Muscle of arm (tissue), 12 donors: Measurements from ENCODE around the gene OXLD1. TPM values are rescaled to one million over a fixed set of nuclear protein-coding genes. Genes with fewer than 3 reads are reported as not detected.

Source experiments
- DNase-seq: peaks from one replicate; pipeline ENCODE4 v3.0.0-alpha.2; 2013
- polyA plus RNA-seq, 12 donors: library from polyadenylated mRNA; unstranded; fragments of 120-200 nt; gene quantifications; one replicate each; pipeline ENCODE4 v1.2.1, GENCODE V29; 2013; ENCODE audit not compliant: insufficient read length in 12 of 12

The OXLD1 gene
- polyA plus RNA-seq, 12 donors: 7.0 to 18.7 (median 8.1) TPM; not detected in 1

- no peak for DNase-seq
These were observed 10.2 kb downstream of the OXLD1 start, which contains the start of gene PDE6G for GRCh38 chr17:81656118-81656743. TSS of gene PDE6G (minus strand) at chr17:81656542. CDS start at chr17:81653305, 3,237 bp downstream.

GRCh38 chr17:81655378-81656117 lies 10.9 kb downstream of the OXLD1 start:
- no peak for DNase-seq

GRCh38 chr17:81652906-81653771 lies 13.3 kb downstream of the OXLD1 start:
- no peak for DNase-seq

- no peak for DNase-seq
These were observed 14.7 kb downstream of the OXLD1 start for GRCh38 chr17:81651692-81652091.

- no peak for DNase-seq
These were observed 15.5 kb downstream of the OXLD1 start for GRCh38 chr17:81650951-81651350.

GRCh38 chr17:81648707-81649085 lies 17.7 kb downstream of the OXLD1 start:
- DNase-seq: no peak

GRCh38 chr17:81648013-81648706 lies 18.2 kb downstream of the OXLD1 start:
- DNase-seq: no peak

GRCh38 chr17:81647640-81648012 lies 18.8 kb downstream of the OXLD1 start:
- DNase-seq: no peak

- DNase-seq: no peak
These were observed 19.4 kb downstream of the OXLD1 start for GRCh38 chr17:81646869-81647600.

GRCh38 chr17:81644976-81645952 lies 21.1 kb downstream of the OXLD1 start:
- DNase-seq: no peak

GRCh38 chr17:81644496-81644895 lies 21.9 kb downstream of the OXLD1 start:
- DNase-seq: no peak

- DNase-seq: no peak
These were observed 24.4 kb downstream of the OXLD1 start for GRCh38 chr17:81641825-81642489.

GRCh38 chr17:81640011-81640410 lies 26.4 kb downstream of the OXLD1 start:
- DNase-seq: no peak

GRCh38 chr17:81638683-81639082 lies 27.7 kb downstream of the OXLD1 start:
- no peak for DNase-seq

- DNase-seq: peak; percentile 93
These were observed 29.7 kb downstream of the OXLD1 start, which contains the start of the genes NPLOC4 and TSPAN10 for GRCh38 chr17:81636505-81637288. TSS of gene NPLOC4 (minus strand) at chr17:81637112. CDS start at chr17:81636930, 182 bp downstream. TSS of gene TSPAN10 (plus strand) at chr17:81637196. CDS start at chr17:81642413, 5,217 bp downstream.

GRCh38 chr17:81635973-81636504 lies 30.4 kb downstream of the OXLD1 start:
- no peak for DNase-seq

GRCh38 chr17:81635431-81635830 lies 31.0 kb downstream of the OXLD1 start:
- DNase-seq: no peak

- DNase-seq: no peak
These were observed 34.9 kb downstream of the OXLD1 start for GRCh38 chr17:81631482-81631881.
